Measurements from ENCODE around the gene RIN3.

- TF ChIP-seq CTCF (IDR thresholded peaks at IDR 0.05), result no peak
- TF ChIP-seq ZFX (IDR thresholded peaks at IDR 0.05; ENCODE audit: borderline replicate concordance), result no peak
Measured at GRCh38 chr14:92544051-92544720, 30.6 kb downstream of the RIN3 start.
